ENCODE results near the gene LY6G5C. TPM values are rescaled to one million over a fixed set of nuclear protein-coding genes. Genes with fewer than 3 reads are reported as not detected.

The LY6G5C gene
- total and polyA plus RNA-seq, 9 of the 15 experiments (the other 6 are each of a cell fraction or from before 2014, with no cell fraction given), result 0.10 to 0.67 (median 0.46) TPM; not detected in 4

DNA sequence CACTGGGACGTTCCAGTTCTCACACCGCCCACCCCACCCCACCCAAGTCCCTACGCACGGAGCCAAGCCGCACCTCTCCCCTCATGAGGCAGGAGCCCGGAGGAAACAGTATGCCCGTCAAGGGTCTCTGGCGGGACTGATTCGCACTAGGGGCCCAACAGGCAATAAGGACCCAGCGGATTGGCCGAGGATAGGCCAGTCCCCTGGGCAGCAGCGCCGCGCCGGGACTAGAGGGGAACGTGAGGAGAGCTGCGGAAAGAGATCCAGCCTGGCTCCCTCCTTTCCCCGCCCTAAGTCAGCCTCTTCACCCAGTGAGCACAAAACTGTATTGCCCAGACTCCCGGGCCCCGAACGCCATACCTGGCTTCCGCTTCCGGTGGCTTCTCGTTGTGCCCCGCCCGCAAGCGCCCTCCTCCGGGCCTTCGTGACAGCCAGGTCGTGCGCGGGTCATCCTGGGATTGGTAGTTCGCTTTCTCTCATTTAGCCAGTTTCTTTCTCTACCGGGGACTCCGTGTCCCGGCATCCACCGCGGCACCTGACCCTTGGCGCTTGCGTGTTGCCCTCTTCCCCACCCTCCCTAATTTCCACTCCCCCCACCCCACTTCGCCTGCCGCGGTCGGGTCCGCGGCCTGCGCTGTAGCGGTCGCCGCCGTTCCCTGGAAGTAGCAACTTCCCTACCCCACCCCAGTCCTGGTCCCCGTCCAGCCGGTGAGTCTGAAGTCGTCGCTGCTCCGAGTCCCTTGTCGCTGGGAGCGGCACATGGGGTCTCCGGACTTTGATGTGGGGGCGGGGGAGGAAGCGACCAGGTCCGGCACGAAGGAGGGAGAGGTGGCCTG lies 15.1 kb downstream of the LY6G5C start, which contains the start of gene CSNK2B (continued):
- TF ChIP-seq STAT5A (IDR thresholded peaks at IDR 0.05; ENCODE audit: borderline replicate concordance, low read length) (peak; percentile 47; the same call in 1 of the 2 replicates), SETDB1 (IDR thresholded peaks at IDR 0.05; ENCODE audit: low read length) (peak; percentile 21), CBFA2T2 (conservative IDR thresholded peaks at IDR 0.05) (no peak), ZNF589 (CRISPR knock-in tag; IDR thresholded peaks at IDR 0.05; ENCODE audit: low read depth) (no peak), MECOM (CRISPR knock-in tag; IDR thresholded peaks at IDR 0.05) (no peak), E2F6 (IDR thresholded peaks at IDR 0.05; ENCODE audit: borderline replicate concordance in 1 of 2, extremely low read depth in 1 of 2, insufficient read depth in 1 of 2, insufficient read length in 1 of 2, low read depth in 1 of 2, low read length in 1 of 2, poor library complexity in 1 of 2, severe bottlenecking in 1 of 2) (peak in 1 of 2 experiments; percentile 61), RBM17 (IDR thresholded peaks at IDR 0.05; ENCODE audit: borderline replicate concordance, low read depth, low read length) (no peak), ZBTB7A (IDR thresholded peaks at IDR 0.05; ENCODE audit: borderline replicate concordance, control insufficient read depth, low read depth, low read length) (peak; percentile 95), U2AF1 (optimal IDR thresholded peaks at IDR 0.05; ENCODE audit: low read depth, low read length) (no peak), NCOA2 (IDR thresholded peaks at IDR 0.05; ENCODE audit: partially characterized antibody in 2 of 2) (no peak), ZNF184 (CRISPR knock-in tag; IDR thresholded peaks at IDR 0.05) (no peak), BMI1 (IDR thresholded peaks at IDR 0.05; ENCODE audit: low read length) (0 out of 2 replicates have a peak, but pooled peaks have one; percentile 17), KLF16 (IDR thresholded peaks at IDR 0.05) (no peak), POLR2H (tag; IDR thresholded peaks at IDR 0.05; ENCODE audit: low read depth) (no peak), TBL1XR1 (IDR thresholded peaks at IDR 0.05; ENCODE audit: low read length in 2 of 2) (peak; percentile 47 to 50; a peak in 2 of 4 replicates), GATAD2A (IDR thresholded peaks at IDR 0.05) (no peak), PTRF (tag; IDR thresholded peaks at IDR 0.05) (no peak), ESRRA (IDR thresholded peaks at IDR 0.05; ENCODE audit: borderline replicate concordance, low read depth) (peak; percentile 87), ZNF212 (CRISPR knock-in tag; IDR thresholded peaks at IDR 0.05) (peak; percentile 79; the same call in 1 of the 2 replicates)
- TF ChIP-seq, protein P1, sequence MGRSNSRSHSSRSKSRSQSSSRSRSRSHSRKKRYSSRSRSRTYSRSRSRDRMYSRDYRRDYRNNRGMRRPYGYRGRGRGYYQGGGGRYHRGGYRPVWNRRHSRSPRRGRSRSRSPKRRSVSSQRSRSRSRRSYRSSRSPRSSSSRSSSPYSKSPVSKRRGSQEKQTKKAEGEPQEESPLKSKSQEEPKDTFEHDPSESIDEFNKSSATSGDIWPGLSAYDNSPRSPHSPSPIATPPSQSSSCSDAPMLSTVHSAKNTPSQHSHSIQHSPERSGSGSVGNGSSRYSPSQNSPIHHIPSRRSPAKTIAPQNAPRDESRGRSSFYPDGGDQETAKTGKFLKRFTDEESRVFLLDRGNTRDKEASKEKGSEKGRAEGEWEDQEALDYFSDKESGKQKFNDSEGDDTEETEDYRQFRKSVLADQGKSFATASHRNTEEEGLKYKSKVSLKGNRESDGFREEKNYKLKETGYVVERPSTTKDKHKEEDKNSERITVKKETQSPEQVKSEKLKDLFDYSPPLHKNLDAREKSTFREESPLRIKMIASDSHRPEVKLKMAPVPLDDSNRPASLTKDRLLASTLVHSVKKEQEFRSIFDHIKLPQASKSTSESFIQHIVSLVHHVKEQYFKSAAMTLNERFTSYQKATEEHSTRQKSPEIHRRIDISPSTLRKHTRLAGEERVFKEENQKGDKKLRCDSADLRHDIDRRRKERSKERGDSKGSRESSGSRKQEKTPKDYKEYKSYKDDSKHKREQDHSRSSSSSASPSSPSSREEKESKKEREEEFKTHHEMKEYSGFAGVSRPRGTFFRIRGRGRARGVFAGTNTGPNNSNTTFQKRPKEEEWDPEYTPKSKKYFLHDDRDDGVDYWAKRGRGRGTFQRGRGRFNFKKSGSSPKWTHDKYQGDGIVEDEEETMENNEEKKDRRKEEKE (IDR thresholded peaks at IDR 0.05; ENCODE audit: borderline replicate concordance in 1 of 2, control insufficient read depth in 1 of 2, low read depth in 2 of 2, low read length in 1 of 2), result 0 out of 4 replicates have a peak, but pooled peaks of 1 of the 2 experiments have one; percentile 87
- TF ChIP-seq, protein P2, sequence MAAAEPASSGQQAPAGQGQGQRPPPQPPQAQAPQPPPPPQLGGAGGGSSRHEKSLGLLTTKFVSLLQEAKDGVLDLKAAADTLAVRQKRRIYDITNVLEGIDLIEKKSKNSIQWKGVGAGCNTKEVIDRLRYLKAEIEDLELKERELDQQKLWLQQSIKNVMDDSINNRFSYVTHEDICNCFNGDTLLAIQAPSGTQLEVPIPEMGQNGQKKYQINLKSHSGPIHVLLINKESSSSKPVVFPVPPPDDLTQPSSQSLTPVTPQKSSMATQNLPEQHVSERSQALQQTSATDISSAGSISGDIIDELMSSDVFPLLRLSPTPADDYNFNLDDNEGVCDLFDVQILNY (CRISPR knock-in tag; IDR thresholded peaks at IDR 0.05), result no peak; the same call in none of the 2 replicates
